Activated CD4-positive, CD25-positive, alpha-beta regulatory T cell (primary cell): ENCODE results near the gene OPRD1.
A peak's percentile ranks its signal among the peaks of the same experiment; 100 is the strongest.

ENCODE experiments used
- DNase-seq, 4 experiments: peaks; one replicate each; lab custom pipeline; 2025; lab: John Stamatoyannopoulos, UW

The OPRD1 gene

GRCh38 chr1:28885472-28885877, 73.5 kb downstream of the OPRD1 start:
- DNase-seq: no peak

- no peak for DNase-seq
Observed at GRCh38 chr1:28885977-28886730, 74.2 kb downstream of the OPRD1 start.

- peak; percentile 82 to 87 (median 84) for DNase-seq
Observed at GRCh38 chr1:28886731-28887418, 74.9 kb downstream of the OPRD1 start.

- peak in 2 of 4 experiments; percentile 13 to 21 for DNase-seq
Observed at GRCh38 chr1:28887419-28887834, 75.5 kb downstream of the OPRD1 start.

GRCh38 chr1:28887835-28888682, 76.1 kb downstream of the OPRD1 start:
- no peak for DNase-seq

GRCh38 chr1:28888915-28889314, 76.9 kb downstream of the OPRD1 start:
- DNase-seq: no peak

- DNase-seq: no peak
Observed at GRCh38 chr1:28889357-28889756, 77.4 kb downstream of the OPRD1 start.

GRCh38 chr1:28890435-28890834, 78.5 kb downstream of the OPRD1 start:
- no peak for DNase-seq

- DNase-seq: no peak
Observed at GRCh38 chr1:28890836-28891235, 78.9 kb downstream of the OPRD1 start.

- no peak for DNase-seq
Observed at GRCh38 chr1:28891256-28891655, 79.3 kb downstream of the OPRD1 start.

GRCh38 chr1:28893403-28894102, 81.6 kb downstream of the OPRD1 start:
- no peak for DNase-seq

GRCh38 chr1:28894785-28895184, 82.8 kb downstream of the OPRD1 start:
- no peak for DNase-seq

- no peak for DNase-seq
Observed at GRCh38 chr1:28895896-28896608, 84.1 kb downstream of the OPRD1 start.

GRCh38 chr1:28896609-28896986, 84.6 kb downstream of the OPRD1 start:
- no peak for DNase-seq

GRCh38 chr1:28897789-28898188, 85.8 kb downstream of the OPRD1 start:
- no peak for DNase-seq

- no peak for DNase-seq
Observed at GRCh38 chr1:28898405-28898881, 86.5 kb downstream of the OPRD1 start.

- no peak for DNase-seq
Observed at GRCh38 chr1:28899267-28899666, 87.3 kb downstream of the OPRD1 start.

GRCh38 chr1:28900562-28900961, 88.6 kb downstream of the OPRD1 start:
- DNase-seq: no peak

- no peak for DNase-seq
Observed at GRCh38 chr1:28902738-28903137, 90.8 kb downstream of the OPRD1 start.

GRCh38 chr1:28905921-28906666, 94.1 kb downstream of the OPRD1 start:
- DNase-seq: no peak
